Cardiac fibroblast (primary cell): ENCODE results near the gene C1orf115.

ENCODE experiments used
- DNase-seq, 2 donors: peaks; one replicate each; pipeline versions ENCODE4 v3.0.0 to v3.0.0-alpha.2; 2010; ENCODE audit warnings: low read depth in 2 of 2
- H3K4me3 ChIP-seq, 2 donors: replicated peaks in 1 of 2; 1 replicate in 1 of 2; 2 replicates in 1 of 2; pipeline ENCODE4 v1.5.1; 2011; ENCODE audit warnings: low read depth in 2 of 2, low read length in 2 of 2, mild to moderate bottlenecking in 2 of 2, moderate library complexity in 1 of 2
- TF ChIP-seq, protein P1 (sequence below): IDR thresholded peaks from one replicate; pipeline ENCODE4 v1.5.1; 2011; ENCODE audit warnings: low read depth, mild to moderate bottlenecking, low read length, inconsistent platforms

The C1orf115 gene

DNA sequence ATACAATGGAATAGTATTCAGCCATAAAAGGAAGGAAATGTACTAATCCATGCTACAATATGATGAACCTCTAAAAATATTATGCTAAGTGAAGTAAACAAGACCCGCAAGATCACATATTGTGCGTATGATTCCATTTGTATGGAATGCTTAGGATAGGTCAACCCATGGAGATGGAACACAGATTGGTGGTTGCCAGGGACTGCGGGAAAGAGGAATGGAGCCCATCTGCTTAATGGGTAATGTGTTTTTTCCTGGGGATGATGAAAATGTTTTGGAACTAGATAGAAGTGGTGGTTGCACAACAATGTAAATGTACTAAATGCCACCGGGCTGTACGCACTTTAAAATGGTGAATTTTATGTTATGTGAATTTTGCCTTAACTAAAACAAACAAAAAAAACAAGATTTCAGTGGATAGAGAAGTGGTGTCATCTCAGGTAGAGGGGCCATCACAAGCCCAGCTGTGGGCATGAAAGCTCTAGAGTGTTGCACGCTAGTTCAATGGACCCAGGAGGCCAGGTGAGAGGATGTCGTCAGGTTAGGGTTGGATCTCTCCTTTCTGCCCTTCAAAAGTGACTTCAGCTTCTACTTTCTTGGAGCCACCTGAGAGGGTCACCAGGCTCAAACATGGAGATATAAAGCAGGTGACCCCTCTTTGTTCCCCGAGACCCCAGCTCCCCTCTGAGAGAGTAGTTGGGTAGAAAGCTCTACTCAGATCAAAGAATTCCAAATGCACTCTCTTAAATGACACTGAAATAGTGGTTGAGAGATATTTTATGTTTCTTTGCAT is 2.5 kb downstream of the C1orf115 start:
- no peak for DNase-seq
- no peak overlapping the region for H3K4me3 ChIP-seq
- TF ChIP-seq, protein P1, sequence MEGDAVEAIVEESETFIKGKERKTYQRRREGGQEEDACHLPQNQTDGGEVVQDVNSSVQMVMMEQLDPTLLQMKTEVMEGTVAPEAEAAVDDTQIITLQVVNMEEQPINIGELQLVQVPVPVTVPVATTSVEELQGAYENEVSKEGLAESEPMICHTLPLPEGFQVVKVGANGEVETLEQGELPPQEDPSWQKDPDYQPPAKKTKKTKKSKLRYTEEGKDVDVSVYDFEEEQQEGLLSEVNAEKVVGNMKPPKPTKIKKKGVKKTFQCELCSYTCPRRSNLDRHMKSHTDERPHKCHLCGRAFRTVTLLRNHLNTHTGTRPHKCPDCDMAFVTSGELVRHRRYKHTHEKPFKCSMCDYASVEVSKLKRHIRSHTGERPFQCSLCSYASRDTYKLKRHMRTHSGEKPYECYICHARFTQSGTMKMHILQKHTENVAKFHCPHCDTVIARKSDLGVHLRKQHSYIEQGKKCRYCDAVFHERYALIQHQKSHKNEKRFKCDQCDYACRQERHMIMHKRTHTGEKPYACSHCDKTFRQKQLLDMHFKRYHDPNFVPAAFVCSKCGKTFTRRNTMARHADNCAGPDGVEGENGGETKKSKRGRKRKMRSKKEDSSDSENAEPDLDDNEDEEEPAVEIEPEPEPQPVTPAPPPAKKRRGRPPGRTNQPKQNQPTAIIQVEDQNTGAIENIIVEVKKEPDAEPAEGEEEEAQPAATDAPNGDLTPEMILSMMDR: no peak

DNA sequence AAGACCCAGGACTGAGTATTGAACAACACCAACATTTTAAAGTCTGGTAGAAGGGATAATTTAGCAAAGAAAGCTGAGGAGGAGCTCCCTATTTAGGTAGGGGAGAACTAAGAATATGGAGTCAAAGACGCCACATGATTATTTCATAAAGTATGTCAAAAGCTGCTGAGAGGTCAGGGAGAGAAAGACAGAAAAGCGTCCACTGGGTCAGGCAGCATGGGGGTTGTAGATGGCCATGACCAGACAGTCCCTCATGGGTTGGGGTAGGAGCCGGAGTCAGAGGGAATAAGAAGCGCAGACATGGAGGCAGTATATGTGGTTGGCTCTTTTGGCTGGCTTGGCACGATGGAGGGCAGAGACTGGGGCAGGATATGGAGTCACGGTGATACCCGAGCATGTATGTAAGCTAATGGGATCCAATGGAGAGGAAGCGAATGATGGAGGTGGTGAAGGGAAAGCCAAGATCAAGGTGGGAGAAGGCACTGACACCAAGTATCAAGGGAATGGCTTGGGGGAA is 4.8 kb downstream of the C1orf115 start:
- H3K4me3 ChIP-seq: no peak overlapping the region
- DNase-seq: no peak
- TF ChIP-seq, protein P1: no peak

DNA sequence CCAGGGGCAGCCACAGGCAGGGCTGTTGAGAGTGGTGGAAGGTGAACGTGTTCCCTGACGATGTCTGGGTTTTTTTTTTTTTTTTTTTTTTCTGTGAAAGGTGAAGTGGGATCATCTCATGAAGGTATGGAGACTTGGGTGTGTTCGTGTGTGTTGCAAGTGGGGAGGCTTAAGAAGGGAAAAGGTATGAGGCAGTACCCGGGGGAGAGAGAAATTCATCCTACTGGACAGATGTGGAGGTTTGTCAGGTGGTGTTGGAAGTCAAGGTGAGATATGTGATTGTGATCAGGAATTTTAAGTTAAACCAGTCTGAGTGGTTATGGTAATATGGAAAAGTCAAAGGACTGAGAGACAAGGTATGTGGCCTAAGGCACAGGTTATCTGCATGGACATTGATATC is 5.3 kb downstream of the C1orf115 start:
- DNase-seq: no peak
- no peak overlapping the region for H3K4me3 ChIP-seq
- TF ChIP-seq, protein P1: no peak

DNA sequence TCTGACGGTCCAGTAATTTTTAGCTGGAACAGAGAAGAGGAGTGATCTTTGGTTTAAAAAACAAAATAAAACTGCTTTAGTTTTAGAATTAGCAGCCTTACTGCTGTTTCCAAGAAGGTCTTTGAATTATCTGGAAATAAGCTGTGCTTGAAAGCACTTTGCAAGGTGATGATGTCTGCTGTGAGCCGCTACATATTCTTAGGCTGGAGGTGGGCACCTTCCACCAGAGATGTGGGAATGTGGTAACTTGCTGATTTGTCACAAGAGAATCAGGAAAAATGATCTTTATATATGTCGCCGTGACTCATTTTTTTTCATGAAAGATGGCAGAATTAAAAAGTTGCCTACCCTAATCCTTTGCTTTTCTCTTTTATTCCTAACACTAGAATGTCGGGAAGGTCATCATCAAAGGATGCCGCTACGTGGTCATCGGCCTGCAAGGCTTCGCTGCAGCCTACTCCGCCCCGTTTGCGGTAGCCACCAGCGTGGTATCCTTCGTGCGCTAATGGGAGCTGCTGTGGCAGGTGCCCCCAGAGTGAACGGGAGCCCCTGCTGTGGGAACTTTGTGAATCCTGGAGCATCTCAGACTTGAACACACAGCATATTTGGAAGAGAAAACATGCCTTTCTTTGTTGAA is 6.2 kb downstream of the C1orf115 start:
- no peak for DNase-seq
- no peak overlapping the region for H3K4me3 ChIP-seq
- TF ChIP-seq, protein P1: no peak

DNA sequence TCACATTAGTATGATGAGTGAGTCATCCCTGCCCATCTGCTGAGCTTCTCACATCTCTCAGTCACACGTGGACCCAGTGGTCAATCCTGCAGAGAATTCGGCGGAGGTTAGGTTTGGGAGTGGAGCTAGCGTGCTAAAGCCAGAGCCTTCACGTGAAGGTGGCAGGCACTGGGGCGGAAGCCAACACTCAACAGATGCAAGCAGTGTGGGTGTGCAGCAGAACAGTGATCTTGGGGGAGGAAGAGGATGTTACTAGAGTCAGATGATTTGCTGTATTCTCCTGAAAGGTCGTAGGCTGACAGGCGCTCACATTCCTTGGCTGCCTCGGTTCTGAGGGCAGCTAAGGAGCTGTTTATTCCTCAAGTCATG is 6.7 kb downstream of the C1orf115 start:
- DNase-seq: peak; percentile 15 to 32
- TF ChIP-seq, protein P1: no peak
- H3K4me3 ChIP-seq: no peak overlapping the region

DNA sequence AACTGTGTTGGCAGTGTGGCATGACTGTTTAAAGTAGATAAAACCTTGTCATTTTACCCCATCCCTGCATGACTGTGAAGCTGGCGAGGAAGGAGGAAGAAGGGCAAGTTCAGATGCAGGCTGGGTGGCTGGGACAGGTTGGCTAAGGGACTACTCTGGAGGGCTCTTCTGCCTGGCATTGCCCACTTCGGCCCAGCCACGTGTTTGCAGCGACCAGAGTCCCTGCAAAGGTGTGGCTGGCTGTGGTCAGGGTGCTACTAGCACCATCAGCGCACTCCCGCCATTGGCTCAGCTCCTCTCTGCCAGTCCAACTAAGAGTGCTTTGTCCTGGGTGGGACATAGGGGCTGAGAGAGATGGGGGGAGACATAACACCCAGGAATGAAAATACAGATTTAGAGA is 7.2 kb downstream of the C1orf115 start:
- TF ChIP-seq, protein P1: no peak
- no peak overlapping the region for H3K4me3 ChIP-seq
- no peak for DNase-seq
